ENCODE results near the gene PGPEP1.

PGPEP1 gene, protein sequence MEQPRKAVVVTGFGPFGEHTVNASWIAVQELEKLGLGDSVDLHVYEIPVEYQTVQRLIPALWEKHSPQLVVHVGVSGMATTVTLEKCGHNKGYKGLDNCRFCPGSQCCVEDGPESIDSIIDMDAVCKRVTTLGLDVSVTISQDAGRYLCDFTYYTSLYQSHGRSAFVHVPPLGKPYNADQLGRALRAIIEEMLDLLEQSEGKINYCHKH

DNA sequence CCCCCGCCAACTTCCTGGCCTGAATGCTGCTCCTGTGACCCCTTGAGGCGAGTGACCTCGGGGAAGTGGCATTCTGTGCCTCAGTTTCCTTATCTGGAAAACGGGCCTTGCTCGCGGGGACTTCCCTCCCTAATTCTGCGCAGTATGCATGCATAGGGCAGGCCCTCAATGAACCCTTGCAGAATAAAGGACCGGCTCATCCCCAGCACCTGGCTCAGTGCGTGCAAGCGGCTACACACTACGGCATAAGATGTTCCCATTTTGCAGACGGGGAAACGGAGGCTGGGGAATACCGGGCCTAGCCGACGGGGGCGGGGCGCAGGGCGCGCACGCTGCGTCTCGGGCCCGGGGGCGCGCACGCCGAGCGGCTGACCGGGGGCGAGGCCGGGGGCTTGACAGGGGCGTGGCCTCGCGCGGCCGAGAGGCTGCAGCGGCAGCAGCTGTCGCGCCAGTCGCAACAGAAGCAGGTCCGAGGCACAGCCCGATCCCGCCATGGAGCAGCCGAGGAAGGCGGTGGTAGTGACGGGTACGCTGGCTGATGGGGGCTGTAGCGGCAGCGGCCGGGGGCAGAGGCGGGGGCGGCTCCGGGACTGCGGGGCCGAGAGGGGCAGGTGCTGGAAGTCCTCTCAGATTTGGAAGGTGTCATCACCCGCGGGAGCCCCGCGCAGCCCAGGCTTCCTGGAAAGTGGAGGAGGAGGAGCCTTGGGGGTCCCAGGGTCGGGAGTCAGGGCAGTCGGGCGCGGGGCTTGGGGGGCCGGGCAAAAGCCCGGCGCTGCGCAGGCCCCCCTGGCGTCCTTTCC, at the start of gene PGPEP1:
TSS of gene PGPEP1 (plus strand) at position 409 of the 800 bp plus-strand sequence. CDS start at position 493, 84 bp downstream.
- DNase-seq = peak; percentile 60 to 71 (median 68)

DNA sequence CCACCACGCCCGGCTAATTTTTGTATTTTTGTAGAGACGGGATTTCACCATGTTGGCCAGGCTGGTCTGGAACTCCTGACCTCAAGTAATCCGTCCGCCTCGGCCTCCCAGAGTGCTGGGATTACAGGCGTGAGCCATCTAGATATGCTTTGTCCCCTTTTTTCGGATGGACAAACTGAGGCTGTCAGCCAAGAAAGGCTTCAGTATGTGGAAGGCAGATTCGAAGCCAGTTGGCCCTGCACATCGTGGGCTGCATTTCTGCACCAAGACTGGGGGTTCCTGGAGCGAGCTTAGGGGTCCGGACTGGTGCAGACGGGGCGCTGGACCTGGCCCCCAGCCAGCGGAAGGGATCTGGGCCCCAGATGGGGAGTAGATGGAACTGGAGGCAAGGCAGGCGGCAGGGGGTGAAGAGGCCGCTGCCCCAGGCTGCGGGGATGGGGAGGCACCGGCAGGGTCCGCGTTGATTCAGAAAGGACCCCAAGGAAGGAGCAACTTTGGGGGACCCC, 49.3 kb upstream of the PGPEP1 start:
- no peak for DNase-seq

DNA sequence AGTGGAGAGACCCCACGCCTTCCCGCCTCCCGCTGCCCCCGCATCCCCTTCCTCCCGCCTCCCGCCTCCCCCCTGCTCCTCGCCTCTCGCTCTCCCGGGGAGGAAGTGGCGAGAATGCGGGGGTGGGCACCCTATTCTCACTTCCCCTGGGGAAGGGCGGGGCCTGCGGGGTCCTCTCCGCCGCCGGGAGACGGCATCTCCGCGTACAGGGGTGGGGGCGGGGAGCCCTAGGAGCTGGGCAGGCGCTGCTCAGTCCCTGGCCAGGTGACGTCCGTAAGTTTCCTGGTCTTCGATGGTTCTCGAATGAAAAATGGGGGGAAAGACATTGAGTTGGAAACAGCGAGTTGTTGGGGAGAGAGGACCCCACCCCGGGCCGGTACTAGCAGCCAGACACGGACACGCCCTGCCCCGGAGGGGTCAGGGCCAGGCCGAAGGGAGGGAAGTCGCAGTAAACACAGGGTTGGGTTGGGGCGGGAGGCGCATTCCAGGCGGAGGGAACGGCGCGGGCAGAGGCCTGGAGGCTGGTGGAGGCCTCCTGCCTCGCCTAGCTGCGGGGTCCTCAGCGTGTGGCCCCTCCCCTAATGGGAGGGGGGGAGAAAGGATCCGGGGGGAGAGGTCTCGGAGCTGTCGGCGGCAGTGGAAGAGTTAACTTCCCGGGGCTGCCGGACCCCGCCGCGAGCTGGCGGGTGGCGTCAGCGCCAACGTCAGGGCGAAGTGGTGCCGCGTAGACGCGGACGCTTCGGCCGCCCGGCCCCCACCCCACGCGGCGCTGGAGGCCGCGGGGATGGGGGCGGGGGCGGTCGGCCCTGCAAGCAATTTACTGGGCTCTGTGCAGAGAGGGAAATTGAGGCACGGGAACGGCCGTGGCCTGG, 48.6 kb upstream of the PGPEP1 start:
- DNase-seq = peak in 2 of 3 experiments; percentile 80 to 83

DNA sequence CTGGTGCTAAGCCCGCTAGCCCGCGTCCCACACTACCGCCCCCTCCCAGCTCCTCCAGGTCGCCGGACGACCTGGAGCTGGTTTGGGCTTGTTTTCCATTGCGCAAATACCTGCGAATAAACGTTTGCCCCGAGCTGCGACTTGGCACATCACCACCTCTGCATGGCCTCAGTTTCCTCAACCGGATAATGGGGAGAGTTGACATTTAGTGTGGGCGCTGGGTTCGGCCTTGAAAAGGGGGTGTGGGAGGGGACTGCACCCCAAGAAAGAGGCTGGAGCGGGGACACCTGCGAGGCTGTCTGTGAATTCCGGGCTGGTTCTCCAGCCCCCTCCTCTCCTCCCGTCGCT, 48.0 kb upstream of the PGPEP1 start:
- DNase-seq = peak in 1 of 3 experiments; percentile 66

DNA sequence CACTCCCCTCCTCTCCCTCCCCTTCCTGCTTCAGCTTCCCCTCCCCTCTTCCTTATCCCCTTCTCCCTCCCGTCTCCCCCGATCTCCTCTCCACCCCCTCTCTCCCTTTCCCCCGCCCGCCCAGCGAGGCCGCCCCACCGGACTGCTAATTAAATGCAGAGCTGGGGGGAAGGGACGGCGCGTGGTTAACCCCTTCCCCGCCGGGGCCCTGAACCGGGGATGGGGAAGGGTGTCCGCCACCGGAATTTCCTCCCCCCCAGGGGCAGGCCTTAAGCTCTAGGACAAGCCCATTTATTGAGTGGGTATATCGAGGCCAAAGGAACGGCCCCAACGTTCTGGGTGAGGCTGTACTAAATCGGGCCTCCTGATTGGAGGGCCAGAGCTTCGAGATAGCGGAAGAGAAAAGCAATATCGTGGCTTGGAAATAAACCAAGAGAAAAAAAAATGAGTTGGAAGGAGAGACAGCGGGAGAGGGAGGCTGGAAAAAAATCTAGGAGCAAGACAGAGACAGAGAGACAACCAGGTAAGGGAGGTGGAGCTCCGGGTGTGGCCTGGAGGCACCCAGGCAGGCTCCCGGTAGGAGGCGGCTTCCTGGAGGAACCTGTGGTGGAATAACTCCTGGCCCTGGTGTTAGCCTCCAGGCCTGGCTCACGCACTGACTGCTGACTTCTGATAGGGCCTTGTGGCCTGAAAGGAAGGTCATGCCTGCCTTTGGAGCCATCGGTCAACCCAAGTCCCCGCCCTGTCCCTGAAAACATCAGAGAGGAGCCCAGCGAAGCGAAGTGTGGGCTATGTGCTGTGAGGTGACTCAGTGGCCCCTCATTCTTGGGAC, 47.4 kb upstream of the PGPEP1 start:
- DNase-seq = peak in 2 of 3 experiments; percentile 59 to 79

DNA sequence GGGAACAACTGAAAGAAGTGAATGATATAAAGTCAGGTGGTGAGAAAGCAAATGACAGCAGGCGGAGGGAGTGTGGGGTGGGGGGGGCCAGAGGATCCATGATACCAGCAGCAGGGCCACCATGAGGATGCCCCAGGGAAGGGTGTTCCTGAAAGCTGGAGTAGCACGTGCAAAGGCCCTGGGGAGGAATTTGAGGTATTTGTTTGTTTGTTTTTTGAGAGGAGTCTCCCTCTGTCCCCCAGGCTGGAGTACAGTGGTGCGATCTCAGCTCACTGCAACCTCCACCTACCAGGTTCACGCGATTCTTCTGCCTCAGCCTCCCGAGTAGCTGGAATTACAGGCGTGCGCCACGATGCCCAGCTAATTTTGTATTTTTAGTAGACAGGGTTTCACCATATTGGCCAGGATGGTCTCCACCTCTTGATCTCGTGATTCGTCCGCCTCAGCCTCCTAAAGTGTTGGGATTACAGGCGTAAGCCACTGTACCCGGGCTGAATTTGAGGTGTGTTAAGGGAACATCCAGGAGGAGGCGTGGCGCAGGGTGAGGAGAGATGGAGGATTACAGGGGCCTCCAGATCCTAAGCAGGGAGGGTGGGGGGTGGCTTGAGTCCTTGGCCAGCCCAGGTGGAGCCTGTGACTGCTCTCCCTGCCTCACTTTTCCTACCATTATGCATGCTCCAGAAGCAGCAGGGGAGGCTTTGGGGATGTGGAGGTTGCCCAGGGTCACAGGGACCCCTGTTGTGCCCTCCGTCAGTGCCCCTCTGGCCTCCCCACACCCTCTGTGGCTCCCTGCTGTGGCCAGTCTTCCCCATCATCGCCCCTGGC, 46.5 kb upstream of the PGPEP1 start:
- DNase-seq = peak in 1 of 3 experiments; percentile 89

DNA sequence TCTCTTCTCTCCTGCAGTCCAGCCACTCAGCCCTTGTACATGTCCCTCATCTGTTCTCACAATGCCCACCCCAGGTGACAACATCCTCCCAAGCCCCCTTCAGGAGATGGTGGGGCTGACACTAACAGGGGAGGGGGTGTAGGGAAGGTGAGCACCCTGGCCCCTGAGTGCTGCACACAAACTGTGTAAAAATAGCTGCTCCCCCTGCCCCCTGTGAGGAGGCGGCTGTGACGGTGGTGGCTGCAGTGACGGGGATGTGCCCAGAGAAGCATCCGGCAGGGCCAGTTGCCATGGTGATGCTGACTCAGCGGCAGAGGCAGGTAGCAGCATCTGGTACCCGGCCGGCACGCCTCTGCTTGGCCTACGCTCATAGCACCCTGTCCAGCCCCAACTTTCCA, 45.9 kb upstream of the PGPEP1 start:
- DNase-seq = peak in 2 of 3 experiments; percentile 78 to 90

DNA sequence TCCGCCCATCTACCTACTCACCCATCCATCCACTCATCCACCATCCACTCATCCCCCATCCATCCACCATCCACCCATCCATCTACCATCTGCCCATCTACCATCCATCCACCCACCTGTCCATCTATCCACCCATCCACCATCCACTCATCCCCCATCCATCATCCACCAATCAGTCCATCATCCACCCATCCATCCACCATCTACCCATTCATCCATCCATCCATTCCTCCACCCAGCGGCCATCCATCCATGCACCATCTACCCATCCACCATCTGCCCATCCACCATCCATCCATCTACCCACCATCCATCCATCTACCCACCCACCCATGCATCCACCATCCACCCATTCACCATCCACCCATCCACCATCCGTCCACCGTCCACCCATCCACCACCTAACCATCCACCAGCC, 45.4 kb upstream of the PGPEP1 start:
- no peak for DNase-seq

DNA sequence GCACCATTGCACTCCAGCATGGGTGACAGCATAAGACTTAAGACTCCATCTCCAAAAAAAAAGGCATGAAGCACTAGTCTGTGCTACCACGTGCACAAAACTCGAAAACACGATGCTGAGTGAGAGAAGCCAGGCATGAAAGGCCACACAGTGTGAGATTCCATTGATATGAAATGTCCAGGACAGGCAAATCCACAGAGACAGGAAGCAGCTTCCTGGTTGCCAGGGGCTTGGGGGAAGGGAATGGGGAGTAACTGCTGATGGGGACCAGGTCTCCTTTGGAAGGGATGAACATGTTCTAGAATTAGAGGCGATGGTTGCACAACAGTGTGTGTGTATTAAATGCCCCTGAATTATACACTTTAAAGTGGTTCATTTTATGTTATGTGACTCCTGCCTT, 43.1 kb upstream of the PGPEP1 start:
- DNase-seq = no peak

DNA sequence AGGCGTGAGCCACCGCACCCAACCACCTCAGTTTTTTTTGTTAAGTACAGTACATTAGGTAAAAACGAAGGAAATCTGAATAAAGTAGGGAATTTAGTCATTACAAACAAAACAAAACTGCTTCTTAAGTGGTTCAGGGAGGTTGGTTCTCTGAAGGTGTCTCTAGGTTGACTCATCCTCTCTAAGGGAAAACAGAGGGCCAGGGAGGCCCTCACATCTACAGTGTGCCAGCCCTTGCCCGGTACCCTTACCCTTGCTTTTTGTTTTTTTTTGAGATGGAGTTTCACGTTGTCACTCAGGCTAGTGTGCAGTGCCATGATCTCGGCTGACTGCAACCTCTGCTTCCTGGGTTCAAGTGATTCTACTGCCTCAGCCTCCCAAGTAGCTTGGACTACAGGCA, 41.8 kb upstream of the PGPEP1 start:
- no peak for DNase-seq

DNA sequence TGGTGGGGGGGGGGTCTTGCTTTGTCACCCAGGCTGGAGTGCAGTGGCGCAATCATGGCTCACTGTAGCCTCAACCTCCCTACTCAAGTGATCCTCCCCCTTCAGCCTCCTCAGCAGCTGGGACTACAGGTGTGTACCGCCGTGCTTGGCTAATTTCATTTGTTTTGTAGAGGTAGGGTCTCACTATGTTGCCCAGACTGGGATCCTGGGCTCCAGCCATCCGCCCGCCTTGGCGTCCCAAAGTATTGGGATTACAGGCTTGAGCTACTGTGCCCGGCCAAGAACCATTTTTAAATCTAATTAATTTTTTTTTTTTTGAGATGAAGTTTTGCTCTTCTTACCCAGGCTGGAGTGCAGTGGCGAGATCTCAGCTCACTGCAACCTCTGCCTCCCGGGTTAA, 40.7 kb upstream of the PGPEP1 start:
- no peak for DNase-seq

DNA sequence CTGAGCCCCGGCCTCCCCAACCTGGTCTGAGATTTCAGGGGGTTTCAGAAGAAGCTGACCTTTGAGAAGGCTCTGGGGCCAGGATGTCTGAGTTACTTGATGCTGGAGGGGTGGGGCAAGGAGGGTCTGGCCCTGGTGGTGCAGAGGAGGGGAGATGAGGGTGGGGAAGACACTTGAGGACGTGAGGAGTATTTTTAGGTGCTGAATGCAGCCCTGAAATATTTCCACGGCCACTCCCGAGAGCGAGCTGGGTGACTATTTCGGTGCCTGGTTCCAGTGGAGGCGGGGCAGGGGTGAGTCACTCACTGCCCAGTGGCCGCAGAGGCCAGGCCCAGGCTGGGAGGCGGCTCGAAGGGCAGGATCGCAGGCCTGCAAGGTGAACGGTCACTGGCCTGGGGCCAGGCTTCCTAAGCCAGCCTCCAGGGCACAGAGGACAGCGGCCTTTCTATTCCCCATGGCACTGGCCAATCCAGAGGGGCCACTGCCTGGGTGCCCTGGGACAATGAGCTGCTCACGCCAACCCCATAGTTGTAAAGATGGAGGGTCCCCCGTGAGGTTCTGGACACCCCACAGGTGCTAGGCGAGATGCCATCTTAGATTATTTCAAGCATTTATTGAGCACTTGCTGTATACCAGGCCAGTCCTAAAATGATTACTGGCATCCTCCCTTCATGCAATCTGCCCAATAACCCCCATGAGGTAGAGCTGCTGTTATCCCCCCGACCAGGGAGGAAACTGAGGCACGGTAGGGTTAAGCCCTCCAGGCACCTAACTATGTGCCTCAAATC, 39.3 kb upstream of the PGPEP1 start:
- DNase-seq = no peak

DNA sequence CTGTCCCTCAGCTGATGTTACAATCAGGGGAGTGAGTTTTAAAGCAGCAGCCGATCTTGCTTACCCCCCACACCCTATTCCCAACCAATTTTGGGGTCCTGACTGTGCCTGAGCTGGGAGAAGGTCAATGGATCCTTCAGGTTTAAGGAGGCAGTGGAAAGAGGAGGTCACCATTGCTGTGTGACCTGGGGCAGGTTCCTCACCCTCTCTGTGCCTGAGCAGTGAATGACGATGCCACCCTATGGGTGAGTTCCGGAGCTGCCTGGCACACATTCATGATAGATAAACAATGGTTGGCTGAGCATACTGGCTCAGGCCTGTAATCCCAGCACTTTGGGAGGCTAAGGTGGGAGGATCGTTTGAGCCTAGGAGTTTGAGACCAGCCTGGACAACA, 38.7 kb upstream of the PGPEP1 start:
- DNase-seq = no peak

DNA sequence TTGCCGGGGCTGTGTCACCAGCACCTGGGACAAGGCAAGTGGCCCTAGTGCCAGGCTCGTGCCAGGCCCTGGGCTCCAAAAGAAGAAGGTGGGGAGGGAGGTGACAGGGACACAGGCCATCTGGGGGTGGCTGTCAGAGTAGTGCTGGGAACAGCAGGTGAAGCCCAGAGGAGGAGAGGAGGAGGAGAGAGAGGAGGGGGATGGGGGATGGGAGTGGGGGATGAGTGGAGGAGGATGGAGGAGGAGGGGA, 36.3 kb upstream of the PGPEP1 start:
- peak in 2 of 3 experiments; percentile 52 to 70 for DNase-seq

DNA sequence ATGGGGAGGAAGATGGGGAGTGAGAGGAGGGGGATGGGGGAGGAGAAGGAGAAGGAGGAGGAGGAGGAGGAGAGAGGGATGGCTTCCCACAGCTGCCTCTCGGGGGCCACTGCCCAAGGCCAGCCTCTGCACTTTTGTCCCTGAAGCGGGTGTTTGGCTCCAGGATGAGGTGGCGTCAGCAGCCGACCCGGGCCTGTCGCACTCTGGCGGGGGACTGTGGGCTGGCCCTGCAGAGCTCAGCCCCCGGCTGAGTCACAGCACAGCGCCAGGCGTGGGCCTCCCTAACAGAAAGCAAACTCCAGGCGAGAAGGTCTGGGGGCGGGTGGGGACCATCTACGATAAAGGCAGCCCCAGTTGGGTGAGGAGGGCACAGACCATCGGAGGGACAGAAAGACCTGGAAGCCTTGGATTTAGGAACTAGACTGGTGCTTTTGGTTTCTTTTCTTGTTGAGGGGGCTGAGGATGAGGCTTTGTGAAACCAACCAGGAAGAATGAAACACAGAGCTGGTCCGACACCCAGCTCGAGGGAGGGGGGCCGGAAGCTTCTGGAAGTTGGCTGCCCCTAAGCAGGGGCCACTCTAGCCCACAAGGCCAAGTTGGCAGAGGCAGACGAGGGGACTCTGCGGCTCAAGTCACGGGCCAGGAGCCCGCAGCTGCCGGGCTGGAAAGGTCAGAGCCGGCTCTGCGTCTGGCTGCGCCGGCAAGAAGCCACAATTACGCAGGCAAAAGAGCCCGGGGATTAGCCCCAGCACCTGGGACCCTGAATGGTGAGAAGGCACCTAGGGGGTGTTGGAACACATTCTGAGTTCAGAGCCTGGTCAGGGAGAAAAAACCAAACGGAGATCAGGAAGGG, 35.7 kb upstream of the PGPEP1 start:
- DNase-seq = peak in 2 of 3 experiments; percentile 52 to 70

DNA sequence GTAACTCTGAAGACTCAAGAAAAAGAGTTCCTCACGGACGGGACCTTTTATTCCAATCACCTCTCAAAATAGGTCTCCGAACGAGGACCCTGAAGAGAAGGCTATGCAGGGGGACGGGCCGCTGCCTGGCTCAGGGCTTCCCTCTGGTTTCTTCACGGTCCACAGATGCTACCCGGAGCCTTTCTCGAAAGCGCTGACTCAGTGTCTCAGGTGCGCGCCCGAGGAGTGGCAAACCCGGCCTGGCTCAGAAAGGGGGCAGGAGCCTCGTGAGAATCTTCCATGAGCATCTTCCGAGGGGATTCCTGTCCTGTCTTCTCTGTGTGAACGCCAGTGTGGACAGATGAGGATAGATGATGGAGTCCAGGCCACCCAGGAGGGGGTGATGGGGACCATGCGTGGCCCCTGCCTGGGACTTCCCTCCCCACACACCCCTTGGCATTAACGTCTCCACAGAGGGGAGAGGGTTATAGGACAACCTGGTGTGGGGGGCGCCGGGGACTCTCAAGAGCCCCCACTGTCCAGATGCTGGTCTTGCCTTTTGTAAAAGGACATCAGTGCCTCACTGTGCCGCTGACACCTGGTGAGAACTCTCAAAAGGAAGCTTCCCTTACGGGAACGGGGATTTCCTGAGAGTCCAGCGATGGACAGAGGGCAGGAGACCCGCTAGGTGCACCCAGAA, 34.0 kb upstream of the PGPEP1 start:
- DNase-seq = no peak

DNA sequence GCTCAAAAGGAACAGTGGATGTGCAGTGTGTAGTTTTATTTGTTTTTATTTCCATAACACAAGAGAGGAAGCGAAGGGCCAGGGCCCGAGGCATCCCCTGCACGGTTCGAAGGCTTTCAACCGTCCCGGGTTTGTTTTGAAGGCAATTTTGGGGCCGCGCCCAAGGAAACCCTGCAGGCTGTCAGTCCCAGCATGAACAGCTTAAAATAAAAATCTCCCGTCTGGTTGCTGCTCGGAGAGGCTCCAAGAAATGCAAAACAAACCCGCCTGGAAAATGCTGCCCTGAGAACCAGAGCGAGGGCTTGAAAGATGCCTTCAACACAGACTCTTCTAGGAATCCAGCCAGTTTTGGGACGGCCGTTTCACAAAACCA, 33.5 kb upstream of the PGPEP1 start:
- no peak for DNase-seq

DNA sequence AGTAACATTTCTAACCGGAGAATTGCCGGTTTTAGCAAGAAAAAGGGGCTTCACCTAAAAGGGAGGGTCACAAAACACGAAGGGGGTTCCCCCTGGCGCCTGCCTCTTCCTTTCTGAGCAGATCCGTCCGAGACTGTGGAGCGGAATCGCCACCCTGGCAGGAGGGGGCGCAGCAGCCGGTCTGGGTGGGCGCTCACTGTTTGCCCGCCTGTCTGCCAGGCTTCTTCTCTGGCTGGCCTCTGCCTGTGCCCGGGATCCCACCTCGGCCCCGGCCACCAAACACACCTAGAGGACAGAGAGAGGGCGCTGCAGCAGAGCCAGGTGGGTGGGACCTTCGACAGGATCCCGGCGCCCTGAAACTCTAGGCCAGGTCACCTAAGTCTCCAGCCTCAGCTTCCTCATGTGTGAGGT, 33.1 kb upstream of the PGPEP1 start:
- no peak for DNase-seq

Measured in NCI-H1417 (cell line).